Stimulated activated CD4-positive, alpha-beta T cell treated with anti-CD3 and anti-CD28 coated beads, Interleukin-2, amount 100 ng/mL, for 48 hours (primary cell): ENCODE measurements around the gene FMN1.

Experiments used
- DNase-seq, 2 donors: peaks; one replicate each; pipeline ENCODE4 v3.0.0-alpha.2; 2020

The FMN1 gene

GRCh38 chr15:32843219-32843815 lies 351.2 kb downstream of the FMN1 start:
- DNase-seq: no peak

- no peak for DNase-seq
Measured at GRCh38 chr15:32842081-32842480, 352.4 kb downstream of the FMN1 start.

GRCh38 chr15:32840507-32841245 lies 353.8 kb downstream of the FMN1 start:
- DNase-seq: no peak

GRCh38 chr15:32838820-32839219 lies 355.7 kb downstream of the FMN1 start:
- DNase-seq: no peak

- no peak for DNase-seq
Measured at GRCh38 chr15:32838338-32838737, 356.2 kb downstream of the FMN1 start.

GRCh38 chr15:32837935-32838334 lies 356.6 kb downstream of the FMN1 start:
- DNase-seq: no peak

GRCh38 chr15:32834156-32834555 lies 360.4 kb downstream of the FMN1 start:
- no peak for DNase-seq

- no peak for DNase-seq
Measured at GRCh38 chr15:32833379-32833821, 361.1 kb downstream of the FMN1 start.

- no peak for DNase-seq
Measured at GRCh38 chr15:32831485-32831884, 363.0 kb downstream of the FMN1 start.

GRCh38 chr15:32830241-32830640 lies 364.3 kb downstream of the FMN1 start:
- DNase-seq: no peak

GRCh38 chr15:32829436-32829835 lies 365.1 kb downstream of the FMN1 start:
- no peak for DNase-seq

GRCh38 chr15:32828507-32829186 lies 365.9 kb downstream of the FMN1 start:
- no peak for DNase-seq

GRCh38 chr15:32826685-32827084 lies 367.8 kb downstream of the FMN1 start:
- no peak for DNase-seq

GRCh38 chr15:32825219-32825618 lies 369.3 kb downstream of the FMN1 start:
- no peak for DNase-seq

- no peak for DNase-seq
Measured at GRCh38 chr15:32824777-32825176, 369.7 kb downstream of the FMN1 start.

GRCh38 chr15:32823750-32824149 lies 370.8 kb downstream of the FMN1 start:
- DNase-seq: no peak

GRCh38 chr15:32822739-32823138 lies 371.8 kb downstream of the FMN1 start:
- DNase-seq: no peak

GRCh38 chr15:32819448-32819847 lies 375.1 kb downstream of the FMN1 start:
- DNase-seq: no peak

- DNase-seq: no peak
Measured at GRCh38 chr15:32818758-32819447, 375.6 kb downstream of the FMN1 start.

GRCh38 chr15:32817577-32817976 lies 376.9 kb downstream of the FMN1 start:
- DNase-seq: no peak

- DNase-seq: no peak
Measured at GRCh38 chr15:32807331-32807730, 387.2 kb downstream of the FMN1 start.

- no peak for DNase-seq
Measured at GRCh38 chr15:32803631-32804030, 390.9 kb downstream of the FMN1 start.

- DNase-seq: no peak
Measured at GRCh38 chr15:32802286-32802936, 392.1 kb downstream of the FMN1 start.
